Mucosa of descending colon (tissue), 3 donors: Measurements from ENCODE around the gene RAD9A. TPM values are rescaled to one million over a fixed set of nuclear protein-coding genes. Genes with fewer than 3 reads are reported as not detected.

ENCODE experiments used
- ATAC-seq: fragments of 200-7000 bp; cut with Tn5 transposase; one replicate; pipeline ENCODE4 v1.9.1; 2020; ENCODE audit warnings: mild to moderate bottlenecking, moderate library complexity
- DNase-seq, 3 donors: peaks; one replicate each; pipeline ENCODE4 v3.0.0-alpha.2; 2020
- H3K36me3 ChIP-seq: fragments of 200-600 bp; one replicate; pipeline ENCODE4 v1.8.0; 2021; ENCODE audit warnings: low read depth, mild to moderate bottlenecking
- H3K4me1 ChIP-seq: fragments of 200-600 bp; one replicate; pipeline ENCODE4 v1.8.0; 2021; ENCODE audit warnings: low read depth, mild to moderate bottlenecking
- H3K4me3 ChIP-seq: fragments of 200-600 bp; one replicate; pipeline ENCODE4 v1.8.0; 2021; ENCODE audit warnings: mild to moderate bottlenecking
- H3K9me3 ChIP-seq: fragments of 200-600 bp; one replicate; pipeline ENCODE4 v1.8.0; 2021; ENCODE audit warnings: mild to moderate bottlenecking
- intact Hi-C, 2 donors: fragments of 100-400 bp; cut with DNase I in 1 of 2; cut with micrococcal nuclease in 1 of 2; formaldehyde crosslinking; loops; one replicate each; pipeline versions ENCODE4 v1.11.0 to v1.11.1; 2022; cut with DNase I, micrococcal nuclease
- total RNA-seq, 3 donors: library from RNA; stranded (reverse); fragmentation: NEBNext Ultra II Directional in 2 of 3; extraction: Animal tissue kit (Norgen Biotek cat#: 25700) in 2 of 3; gene quantifications; one replicate each; pipeline versions ENCODE4 v1.2.1 to v1.2.4, GENCODE V29; 2021 to 2023
- TF ChIP-seq, protein P1 (sequence below): fragments of 200-600 bp; IDR thresholded peaks from one replicate; pipeline ENCODE4 v1.8.0; 2022; ENCODE audit warnings: antibody characterized with exemption, mild to moderate bottlenecking
- donor health status: DM: no; HTN: no; CAD: no; lungs with moderate emphysema.
- donor health status: DM: no; HTN: no; CAD: no.
- donor health status: DM: no; HTN: yes; CAD: no.

RAD9A gene
- total RNA-seq, 3 donors from 2014 or later: 27.9 to 39.3 (median 29.1) TPM

DNA sequence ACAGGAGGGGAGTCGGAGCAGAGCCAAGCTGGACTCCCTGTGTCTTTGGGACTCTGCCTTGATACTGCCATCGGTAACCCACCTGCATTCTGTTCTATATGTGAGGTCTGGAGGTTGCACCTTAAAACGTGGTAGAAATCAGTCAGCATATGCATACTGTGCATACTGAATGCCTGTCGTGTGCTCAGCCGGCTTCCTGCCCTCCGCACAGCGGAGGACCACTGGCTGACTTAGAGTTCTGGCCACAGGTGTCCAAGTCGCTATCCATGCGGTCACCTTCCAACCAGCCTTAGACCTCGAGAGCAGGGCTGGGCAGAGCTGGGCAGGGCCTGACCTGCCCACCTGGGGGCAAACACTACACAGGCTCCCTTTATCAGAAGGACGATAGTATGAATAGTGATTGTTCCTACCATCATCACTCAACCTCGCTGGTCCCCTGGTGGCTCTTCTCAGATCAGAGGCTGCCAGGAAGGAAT lies 15.9 kb downstream of the RAD9A start:
- H3K36me3 ChIP-seq: no peaks in the 10 kb centered on the region
- intact Hi-C loops: no loop called here
- no peak overlapping the region for H3K4me3 ChIP-seq
- DNase-seq: no peak
- TF ChIP-seq, protein P1, sequence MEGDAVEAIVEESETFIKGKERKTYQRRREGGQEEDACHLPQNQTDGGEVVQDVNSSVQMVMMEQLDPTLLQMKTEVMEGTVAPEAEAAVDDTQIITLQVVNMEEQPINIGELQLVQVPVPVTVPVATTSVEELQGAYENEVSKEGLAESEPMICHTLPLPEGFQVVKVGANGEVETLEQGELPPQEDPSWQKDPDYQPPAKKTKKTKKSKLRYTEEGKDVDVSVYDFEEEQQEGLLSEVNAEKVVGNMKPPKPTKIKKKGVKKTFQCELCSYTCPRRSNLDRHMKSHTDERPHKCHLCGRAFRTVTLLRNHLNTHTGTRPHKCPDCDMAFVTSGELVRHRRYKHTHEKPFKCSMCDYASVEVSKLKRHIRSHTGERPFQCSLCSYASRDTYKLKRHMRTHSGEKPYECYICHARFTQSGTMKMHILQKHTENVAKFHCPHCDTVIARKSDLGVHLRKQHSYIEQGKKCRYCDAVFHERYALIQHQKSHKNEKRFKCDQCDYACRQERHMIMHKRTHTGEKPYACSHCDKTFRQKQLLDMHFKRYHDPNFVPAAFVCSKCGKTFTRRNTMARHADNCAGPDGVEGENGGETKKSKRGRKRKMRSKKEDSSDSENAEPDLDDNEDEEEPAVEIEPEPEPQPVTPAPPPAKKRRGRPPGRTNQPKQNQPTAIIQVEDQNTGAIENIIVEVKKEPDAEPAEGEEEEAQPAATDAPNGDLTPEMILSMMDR: no peak
- no peak for ATAC-seq
- no peaks in the 10 kb centered on the region for H3K9me3 ChIP-seq
- peaks cover 5% of the 10 kb centered on the region for H3K4me1 ChIP-seq

DNA sequence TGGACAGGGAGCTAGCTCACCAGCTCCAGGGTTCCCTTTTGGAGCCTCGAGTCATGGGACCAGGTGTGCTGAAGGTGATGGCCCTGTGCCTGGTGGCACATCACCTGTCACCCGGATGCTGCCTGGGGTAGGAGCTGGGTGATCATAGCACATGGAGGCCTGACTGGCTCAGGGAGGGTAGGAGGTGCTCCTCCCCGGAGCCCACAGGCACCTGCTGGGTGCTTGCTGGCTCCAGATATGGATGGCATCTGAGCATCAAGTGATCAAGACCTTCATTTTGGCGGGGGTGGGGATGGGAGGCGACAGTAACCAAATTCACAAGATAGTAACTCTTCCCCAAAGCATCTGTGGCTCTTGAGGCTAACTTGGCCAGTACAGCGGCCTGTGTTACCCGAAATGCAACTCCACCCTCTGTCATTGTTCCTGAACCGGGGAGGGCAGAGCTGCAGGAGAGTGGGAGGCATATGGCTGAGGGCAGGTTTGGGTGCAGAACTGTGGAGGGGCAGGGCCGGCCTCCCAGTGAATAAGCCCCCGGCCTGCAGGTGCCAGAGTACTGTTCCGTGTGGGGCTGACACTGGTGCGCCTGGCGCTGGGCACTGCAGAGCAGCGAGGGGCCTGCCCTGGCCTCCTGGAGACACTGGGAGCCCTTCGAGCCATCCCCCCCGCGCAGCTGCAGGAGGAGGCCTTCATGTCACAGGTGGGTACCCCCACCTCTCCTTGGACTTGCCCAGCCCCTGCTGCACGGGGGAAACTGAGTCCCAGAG lies 16.8 kb downstream of the RAD9A start:
- no peak overlapping the region for H3K4me3 ChIP-seq
- intact Hi-C loops: no loop called here
- no peaks in the 10 kb centered on the region for H3K36me3 ChIP-seq
- TF ChIP-seq, protein P1: no peak
- peaks cover 4% of the 10 kb centered on the region for H3K4me1 ChIP-seq
- no peaks in the 10 kb centered on the region for H3K9me3 ChIP-seq
- no peak for ATAC-seq
- DNase-seq: peak in 2 of 3 donors; percentile 34 to 67

DNA sequence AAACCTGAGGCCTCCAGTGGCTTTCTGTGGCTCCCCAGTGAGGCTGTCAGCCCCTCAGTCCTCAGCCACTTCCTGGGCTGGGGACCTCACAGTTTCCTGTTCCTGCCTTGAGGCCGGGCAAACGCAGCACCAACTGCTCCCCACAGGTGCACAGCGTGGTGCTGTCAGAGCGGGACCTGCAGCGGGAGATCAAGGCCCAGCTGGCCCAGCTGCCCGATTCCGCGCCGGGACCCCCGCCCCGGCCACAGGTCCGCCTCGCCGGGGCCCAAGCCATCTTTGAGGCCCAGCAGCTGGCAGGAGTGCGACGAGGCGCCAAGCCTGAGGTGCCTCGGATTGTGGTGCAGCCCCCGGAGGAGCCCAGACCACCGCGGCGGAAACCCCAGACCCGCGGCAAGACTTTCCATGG lies 17.5 kb downstream of the RAD9A start:
- peaks cover 4% of the 10 kb centered on the region for H3K4me1 ChIP-seq
- H3K4me3 ChIP-seq: no peak overlapping the region
- no peaks in the 10 kb centered on the region for H3K36me3 ChIP-seq
- intact Hi-C loops: no loop called here
- no peaks in the 10 kb centered on the region for H3K9me3 ChIP-seq
- ATAC-seq (peak; percentile 62), DNase-seq (peak; percentile 56 to 86 (median 70))
- TF ChIP-seq, protein P1: no peak

DNA sequence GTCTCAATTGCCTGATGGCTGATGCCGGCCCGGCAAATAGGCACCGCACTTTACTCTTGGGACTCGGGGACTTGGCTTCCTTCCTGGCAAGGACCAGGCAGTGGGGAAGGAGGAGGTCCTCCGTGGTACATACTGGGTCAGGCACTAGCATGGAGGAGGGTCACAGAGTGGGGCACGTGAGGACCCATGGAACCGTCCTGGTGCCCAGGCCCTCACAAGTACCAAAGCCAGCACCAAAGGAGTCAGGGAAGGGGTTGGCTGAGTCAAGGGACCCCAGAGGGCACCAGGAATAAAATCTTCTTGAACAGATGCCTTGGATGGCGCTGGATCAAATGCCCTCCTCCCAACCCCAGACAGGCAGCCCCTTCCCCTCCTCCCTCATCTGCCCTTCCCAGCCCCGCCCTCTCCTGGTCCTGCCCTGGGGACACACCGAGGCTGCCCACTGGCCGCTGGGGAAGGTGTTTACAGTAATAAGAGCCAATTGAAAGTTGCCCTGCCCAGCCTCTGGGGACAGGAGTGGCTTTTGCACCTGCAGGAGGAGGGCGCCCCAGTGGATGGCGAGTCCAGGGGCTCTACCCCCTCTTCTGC lies 18.1 kb downstream of the RAD9A start:
- Histone ChIP-seq H3K36me3 (no peaks in the 10 kb centered on the region), H3K4me1 (peaks cover 4% of the 10 kb centered on the region), H3K9me3 (no peaks in the 10 kb centered on the region), H3K4me3 (no peak overlapping the region)
- ATAC-seq (peak; percentile 67), DNase-seq (peak; percentile 67 to 85 (median 73))
- TF ChIP-seq, protein P1: no peak
- intact Hi-C loops: no loop called here

DNA sequence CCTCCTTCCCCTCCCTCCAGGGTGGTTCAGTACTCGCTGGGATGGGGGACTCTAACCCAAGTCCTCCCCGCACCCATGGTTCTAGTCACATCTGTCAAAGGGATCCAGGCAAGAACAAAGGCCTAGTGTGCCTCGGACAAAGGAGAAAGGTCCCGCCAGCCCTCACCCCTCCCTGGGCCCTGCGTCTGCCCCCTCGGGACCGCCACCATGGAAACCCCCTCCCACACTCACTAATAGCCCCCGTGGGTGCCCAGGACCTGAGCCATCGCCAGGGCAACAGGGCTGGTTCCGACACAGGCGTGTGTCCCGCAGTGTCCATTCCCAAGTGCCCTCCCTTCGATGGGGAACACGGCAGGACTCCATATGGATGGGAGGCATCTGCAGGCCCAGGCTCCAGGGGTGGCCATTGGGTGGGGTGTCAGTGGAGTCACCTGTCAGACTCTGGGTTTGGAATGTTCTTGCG lies 18.6 kb downstream of the RAD9A start:
- Histone ChIP-seq H3K4me3 (no peak overlapping the region), H3K36me3 (no peaks in the 10 kb centered on the region), H3K4me1 (peaks cover 10% of the 10 kb centered on the region), H3K9me3 (no peaks in the 10 kb centered on the region)
- intact Hi-C loops: no loop called here
- no peak for ATAC-seq
- TF ChIP-seq, protein P1: no peak
- peak in 1 of 3 donors; percentile 54 for DNase-seq
